Measurements from ENCODE around the gene E2F2.
A peak's percentile ranks its signal among the peaks of the same experiment; 100 is the strongest.

E2F2 gene

GRCh38 chr1:23477359-23478144, 53.5 kb downstream of the E2F2 start:
- Mint-ChIP-seq H3K4me1 (peaks cover 53% of the 10 kb centered on the region), H3K4me3 (no peak overlapping the region), H3K9me3 (no peaks in the 10 kb centered on the region), H3K27ac (no peak overlapping the region), H3K27me3 (ENCODE audit: low read depth, poor library complexity) (peaks cover 4% of the 10 kb centered on the region), H3K36me3 (ENCODE audit: low read depth) (no peaks in the 10 kb centered on the region)
- DNase-seq: no peak
- no peak for TF ChIP-seq CTCF (IDR thresholded peaks at IDR 0.05)

- TF ChIP-seq CTCF (IDR thresholded peaks at IDR 0.05): no peak
- Mint-ChIP-seq H3K27me3 (ENCODE audit: low read depth, poor library complexity) (peaks cover 4% of the 10 kb centered on the region), H3K4me3 (no peak overlapping the region), H3K9me3 (no peaks in the 10 kb centered on the region), H3K4me1 (peaks cover 53% of the 10 kb centered on the region), H3K36me3 (ENCODE audit: low read depth) (no peaks in the 10 kb centered on the region), H3K27ac (no peak overlapping the region)
- no peak for DNase-seq
Observed at GRCh38 chr1:23475641-23476040, 55.4 kb downstream of the E2F2 start.

GRCh38 chr1:23475134-23475628, 55.9 kb downstream of the E2F2 start:
- peaks cover 4% of the 10 kb centered on the region for H3K27me3 Mint-ChIP-seq (ENCODE audit: low read depth, poor library complexity)
- TF ChIP-seq CTCF (IDR thresholded peaks at IDR 0.05): no peak
- H3K4me3 Mint-ChIP-seq: no peak overlapping the region
- no peak for DNase-seq
- H3K9me3 Mint-ChIP-seq: no peaks in the 10 kb centered on the region
- H3K36me3 Mint-ChIP-seq (ENCODE audit: low read depth): no peaks in the 10 kb centered on the region
- H3K27ac Mint-ChIP-seq: peak overlapping the region; percentile 12
- peaks cover 48% of the 10 kb centered on the region for H3K4me1 Mint-ChIP-seq

- no peak for TF ChIP-seq CTCF (IDR thresholded peaks at IDR 0.05)
- H3K36me3 Mint-ChIP-seq (ENCODE audit: low read depth): no peaks in the 10 kb centered on the region
- H3K4me1 Mint-ChIP-seq: peaks cover 29% of the 10 kb centered on the region
- H3K4me3 Mint-ChIP-seq: no peak overlapping the region
- H3K9me3 Mint-ChIP-seq: no peaks in the 10 kb centered on the region
- H3K27me3 Mint-ChIP-seq (ENCODE audit: low read depth, poor library complexity): peaks cover 4% of the 10 kb centered on the region
- H3K27ac Mint-ChIP-seq: peak overlapping the region; percentile 71
- no peak for DNase-seq
Observed at GRCh38 chr1:23473037-23473800, 57.8 kb downstream of the E2F2 start.

GRCh38 chr1:23472351-23473036, 58.5 kb downstream of the E2F2 start:
- H3K4me3 Mint-ChIP-seq: no peak overlapping the region
- no peaks in the 10 kb centered on the region for H3K36me3 Mint-ChIP-seq (ENCODE audit: low read depth)
- no peak for DNase-seq
- H3K4me1 Mint-ChIP-seq: peaks cover 29% of the 10 kb centered on the region
- no peaks in the 10 kb centered on the region for H3K9me3 Mint-ChIP-seq
- H3K27me3 Mint-ChIP-seq (ENCODE audit: low read depth, poor library complexity): peaks cover 4% of the 10 kb centered on the region
- no peak for TF ChIP-seq CTCF (IDR thresholded peaks at IDR 0.05)
- H3K27ac Mint-ChIP-seq: peak overlapping the region; percentile 52
